NCI-H345 treated with DMSO at 0.1 percent for 48 hours (cell line): ENCODE results near the gene FOXN1.

Source experiments
- DNase-seq: peaks from one replicate; lab custom pipeline; 2025; ENCODE audit not compliant: unreplicated experiment; lab: John Stamatoyannopoulos, UW

Gene FOXN1

DNA sequence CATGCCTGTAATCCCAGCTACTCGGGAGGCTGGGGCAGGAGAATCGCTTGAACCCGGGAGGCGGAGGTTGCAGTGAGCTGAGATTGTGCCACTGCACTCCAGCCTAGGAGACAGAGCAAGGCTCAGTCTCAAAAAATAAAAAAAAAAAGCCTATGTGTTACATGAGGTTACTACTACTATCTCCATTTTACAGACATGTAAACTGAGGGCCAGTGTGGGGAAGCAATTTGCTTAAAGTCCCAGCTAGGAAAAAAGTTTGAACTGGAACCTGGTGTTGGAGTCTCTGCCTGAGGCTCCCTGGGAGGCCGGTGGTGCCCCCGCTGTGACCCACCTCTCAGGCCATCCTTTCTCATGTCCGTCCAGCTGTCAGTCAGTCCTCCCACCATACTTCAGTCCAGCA, 28.2 kb upstream of the FOXN1 start:
- DNase-seq = no peak

DNA sequence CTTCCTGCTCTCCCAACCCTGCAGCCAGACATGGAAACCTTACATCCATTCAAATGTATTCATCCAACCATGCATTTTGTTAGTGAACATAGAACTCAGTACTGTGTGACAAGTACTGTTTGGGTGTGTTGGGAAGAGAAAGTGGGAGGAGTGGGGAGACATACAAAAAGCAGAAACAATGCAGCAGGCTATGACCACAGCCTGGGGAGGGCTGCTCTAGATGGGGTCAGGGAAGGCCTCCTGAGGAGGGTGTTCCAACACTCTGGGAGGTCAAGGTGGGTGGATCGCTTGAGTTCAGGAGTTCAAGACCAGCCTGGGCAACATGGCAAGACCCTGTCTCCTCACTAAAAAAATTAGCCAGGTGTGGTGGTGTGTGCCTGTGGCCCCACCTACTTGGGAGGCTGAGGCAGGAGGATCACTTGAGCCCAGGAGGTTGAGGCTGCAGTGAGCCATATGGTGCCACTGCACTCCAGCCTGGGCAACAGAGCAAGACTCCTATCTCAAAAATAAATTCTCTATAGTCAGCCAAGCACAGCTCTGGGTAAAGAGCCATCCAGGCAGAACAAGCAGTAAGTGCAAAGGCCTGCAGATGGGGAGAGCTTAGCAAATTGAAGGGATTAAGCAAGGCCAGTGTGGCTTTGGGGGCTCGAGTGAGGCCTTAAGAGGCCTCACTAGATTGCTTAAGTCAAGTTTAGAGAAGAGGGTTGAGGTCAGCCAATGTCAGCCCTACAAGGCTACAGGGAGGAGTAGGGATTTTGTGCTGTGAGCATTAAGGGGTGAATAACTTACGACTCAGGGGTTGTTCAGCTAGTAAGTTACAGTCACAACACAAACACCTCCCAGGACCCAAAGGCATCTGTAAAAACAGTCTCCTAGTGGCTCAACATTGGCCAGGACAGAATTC, 27.2 kb upstream of the FOXN1 start:
- no peak for DNase-seq

DNA sequence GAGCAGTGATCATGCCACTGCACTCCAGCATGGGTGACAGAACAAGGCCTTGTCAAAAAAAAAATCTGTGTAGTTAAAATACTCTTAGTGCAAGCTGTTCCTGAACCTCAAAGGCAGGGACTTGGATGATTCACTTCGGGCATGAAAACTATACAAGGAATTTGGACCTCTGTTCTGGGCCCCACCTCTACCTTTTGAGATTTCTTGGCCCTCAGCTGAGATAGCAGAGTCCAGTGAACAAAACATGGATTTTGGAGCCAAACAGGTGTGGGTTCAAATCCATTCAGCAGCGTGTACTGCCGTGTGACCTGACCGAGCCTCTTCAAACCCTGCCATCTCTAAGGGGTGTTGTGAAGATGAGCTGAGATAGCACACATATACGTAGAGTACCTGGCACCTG, 25.9 kb upstream of the FOXN1 start:
- DNase-seq = no peak

DNA sequence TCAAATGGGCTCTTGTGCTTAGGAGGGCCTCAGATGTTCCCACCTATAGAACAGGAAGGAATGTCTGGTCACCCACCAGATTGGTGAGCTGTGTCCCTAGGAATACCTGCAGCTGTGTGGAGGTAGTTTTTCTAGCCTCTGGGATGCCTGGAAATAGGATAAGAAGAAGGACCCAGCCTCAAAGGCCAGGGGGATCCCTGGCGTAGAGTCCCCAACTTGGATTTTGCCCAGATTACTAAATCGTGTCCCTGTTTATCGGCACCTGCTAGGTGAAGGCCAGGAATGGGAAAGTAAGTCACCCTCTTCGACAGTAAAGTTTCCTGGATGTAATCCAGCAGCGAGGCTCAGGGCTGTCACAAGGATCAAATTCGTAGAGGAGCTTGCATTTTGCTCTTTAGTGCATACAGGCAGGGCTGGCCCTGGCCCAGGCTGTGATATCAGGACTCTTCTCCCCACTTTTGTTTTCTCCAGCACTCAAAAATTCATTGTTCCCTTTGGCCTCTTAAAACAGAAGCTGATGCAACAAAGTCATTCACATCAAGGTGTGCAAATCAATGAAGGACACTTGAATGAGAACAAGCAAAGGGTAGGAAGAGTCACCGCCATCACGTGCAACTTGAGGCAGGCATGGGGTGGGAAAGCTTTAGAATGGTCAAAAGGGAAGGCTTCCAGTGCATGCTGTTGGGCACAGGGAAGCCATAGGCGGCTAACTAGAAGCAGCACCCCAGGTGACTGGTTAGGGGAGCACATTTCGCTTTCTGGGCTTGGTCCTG, 25.2 kb upstream of the FOXN1 start:
- peak; percentile 72 for DNase-seq

DNA sequence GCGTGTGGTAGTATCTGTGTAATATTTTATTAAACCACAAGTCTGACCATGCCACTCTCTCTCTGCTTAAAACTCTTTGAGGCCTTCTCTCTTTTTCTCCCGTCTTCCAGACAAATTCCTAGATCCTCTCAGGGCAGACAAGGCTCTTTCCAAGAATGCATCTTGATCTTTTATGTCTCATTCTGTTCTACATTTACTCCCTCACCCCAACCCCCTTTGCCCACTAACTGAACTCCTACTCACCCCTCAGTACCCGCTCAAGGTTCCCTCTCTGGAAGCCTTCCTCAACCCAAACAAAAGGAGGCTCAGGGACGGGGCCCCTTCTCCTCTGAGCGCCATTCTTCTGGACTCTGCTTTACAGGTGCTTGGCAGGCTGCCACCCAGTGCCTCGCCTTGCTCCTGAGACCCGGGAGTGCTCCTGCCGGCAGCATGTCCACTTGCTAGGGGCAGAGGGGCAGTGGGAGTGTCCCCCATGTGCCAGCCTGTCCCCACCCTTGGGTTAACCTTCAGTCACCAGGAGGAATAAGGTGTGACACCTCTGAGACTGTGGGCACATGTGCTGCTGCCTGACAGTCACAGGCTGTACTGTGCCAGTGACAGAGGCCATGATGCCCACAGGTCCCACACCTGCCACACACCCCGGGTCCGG, 23.5 kb upstream of the FOXN1 start:
- no peak for DNase-seq

DNA sequence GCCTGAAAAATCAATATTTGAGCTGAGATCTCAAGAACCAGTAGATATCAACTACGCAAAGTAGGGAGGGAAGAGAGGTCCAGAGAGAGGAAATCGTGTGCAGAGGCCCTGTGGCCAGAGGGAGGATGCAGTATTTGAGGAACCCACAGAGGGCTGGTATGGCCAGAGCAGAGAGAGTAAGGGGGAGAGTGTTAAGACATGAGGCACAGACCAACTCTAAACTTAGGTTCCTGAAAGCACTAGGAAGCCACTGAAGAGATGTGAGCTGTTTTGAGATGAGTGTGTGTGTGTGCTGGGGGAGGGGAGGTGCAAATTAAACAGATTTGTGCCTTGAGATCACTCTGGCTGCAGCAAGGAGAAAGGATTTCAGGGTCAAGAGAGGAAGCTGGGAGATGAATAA, 21.9 kb upstream of the FOXN1 start:
- DNase-seq = no peak

DNA sequence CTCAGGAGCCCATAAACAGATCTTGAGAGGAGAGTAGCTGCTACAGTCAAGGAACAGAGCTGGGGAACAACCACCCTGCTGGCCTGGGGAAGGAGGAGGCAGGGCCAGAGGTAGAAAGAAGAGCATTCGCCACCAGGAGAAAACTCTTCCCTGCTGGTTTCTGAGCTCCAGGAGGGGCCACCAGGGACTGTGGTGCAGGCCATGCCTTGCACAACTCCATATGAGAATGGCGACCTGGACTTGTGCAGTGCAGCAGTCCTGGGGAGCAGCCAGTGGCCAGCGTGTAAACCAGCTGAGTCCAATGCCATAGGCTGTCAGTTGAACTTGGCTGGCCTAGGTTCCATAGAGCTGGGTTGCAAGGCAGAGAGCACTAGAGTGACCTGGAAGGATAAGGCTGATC, 21.1 kb upstream of the FOXN1 start:
- no peak for DNase-seq

DNA sequence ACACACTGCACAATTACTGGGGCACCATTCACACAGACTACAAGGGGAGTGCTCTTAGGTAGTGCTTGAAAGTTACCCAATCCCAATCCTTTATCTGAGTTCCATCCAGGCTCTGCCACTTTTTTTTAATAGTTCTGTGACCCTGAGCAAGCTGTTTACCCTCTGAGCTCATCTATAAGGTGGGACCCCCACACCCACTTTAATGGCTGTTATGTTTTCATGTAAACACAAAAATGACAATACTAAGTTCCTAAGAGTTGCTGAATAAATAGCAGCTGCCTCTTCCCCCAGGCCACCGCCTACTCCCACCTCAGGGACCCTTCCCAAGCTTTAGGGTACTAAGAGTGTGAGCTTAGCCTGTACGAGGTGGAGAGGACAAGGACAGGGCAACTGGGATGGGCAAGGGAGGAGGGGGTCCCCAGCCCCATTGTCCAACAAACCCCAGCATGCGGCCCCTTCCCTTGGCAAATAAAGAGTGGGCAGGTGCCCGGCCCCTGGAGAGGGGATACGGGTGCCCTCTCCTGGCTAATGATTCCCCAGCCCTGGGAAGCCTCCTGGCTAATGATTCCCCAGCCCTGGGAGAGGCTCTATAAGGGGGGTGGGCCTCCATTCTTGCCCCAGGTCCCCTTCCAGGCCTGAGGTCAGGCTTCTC, 18.1 kb upstream of the FOXN1 start:
- DNase-seq = no peak

DNA sequence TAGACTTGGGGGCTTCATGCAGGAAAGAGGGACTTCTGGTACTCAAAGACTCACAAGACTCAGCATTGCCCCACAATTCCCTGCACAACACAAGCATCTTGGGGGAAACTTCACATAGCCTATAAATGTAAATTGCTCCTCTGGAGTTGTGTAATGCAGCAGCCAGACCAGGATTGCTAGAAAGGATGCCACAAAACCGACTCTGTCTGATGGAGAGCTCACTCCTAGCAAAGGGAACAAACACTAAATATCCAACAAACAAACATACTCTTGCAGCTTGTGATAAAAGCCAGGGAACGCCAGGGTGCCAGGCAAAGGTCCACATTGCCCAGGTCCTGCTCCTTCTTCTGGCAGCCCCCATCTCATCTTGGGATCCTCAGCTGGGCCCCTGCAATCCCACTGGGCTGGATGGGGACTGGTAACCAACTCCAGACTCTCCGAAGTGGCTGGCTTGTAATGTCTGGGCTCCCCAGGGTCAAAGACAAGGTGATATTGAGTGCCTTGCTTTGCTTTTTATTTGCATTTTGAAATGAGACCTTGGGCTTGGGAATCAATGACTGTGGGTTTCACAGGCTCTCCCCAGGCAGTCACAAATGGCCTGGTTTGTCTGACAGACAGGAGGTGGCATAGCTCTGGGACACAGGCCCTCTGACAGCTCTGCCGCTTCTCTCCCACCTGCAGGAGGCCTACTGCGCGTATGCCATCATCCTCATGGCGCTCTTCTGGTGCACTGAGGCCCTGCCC, 17.4 kb upstream of the FOXN1 start:
- DNase-seq = no peak

DNA sequence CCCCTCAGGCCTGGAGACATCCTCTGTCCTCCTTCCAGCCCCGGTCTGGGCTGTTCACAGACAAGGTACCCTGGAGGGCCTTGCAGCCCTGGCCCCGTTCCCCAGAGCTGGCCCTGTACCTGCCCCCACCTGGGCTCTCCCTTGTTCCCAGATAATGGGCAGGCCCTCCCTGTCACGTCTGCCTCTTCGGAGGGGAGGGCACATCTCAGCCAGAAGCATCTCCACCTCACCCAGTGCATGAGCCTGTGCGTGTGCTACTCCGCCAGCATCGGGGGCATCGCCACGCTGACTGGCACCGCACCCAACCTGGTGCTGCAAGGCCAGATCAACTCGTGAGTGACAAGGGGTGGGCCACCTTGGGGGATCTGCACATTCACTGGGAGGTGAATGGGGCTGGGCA, 14.9 kb upstream of the FOXN1 start:
- DNase-seq = no peak

DNA sequence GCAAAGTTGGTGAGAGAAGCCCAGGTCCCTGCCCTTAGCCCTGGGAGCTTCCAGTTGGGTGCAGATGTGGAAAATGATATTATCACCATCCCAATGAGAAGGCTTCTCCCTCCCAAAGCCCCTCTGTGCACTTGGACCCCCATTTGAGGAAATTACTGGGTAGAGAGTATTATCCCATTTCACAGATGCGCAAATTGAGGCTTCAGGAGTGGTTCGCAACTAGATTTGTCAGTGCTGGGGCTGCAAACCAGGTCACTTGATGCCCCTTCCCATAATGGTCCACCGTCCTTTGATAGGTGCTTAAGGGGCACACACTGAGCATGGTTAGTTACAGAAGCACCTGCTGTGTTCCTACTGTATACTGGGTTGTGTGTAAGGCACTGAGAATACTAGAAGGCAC, 14.3 kb upstream of the FOXN1 start:
- no peak for DNase-seq

DNA sequence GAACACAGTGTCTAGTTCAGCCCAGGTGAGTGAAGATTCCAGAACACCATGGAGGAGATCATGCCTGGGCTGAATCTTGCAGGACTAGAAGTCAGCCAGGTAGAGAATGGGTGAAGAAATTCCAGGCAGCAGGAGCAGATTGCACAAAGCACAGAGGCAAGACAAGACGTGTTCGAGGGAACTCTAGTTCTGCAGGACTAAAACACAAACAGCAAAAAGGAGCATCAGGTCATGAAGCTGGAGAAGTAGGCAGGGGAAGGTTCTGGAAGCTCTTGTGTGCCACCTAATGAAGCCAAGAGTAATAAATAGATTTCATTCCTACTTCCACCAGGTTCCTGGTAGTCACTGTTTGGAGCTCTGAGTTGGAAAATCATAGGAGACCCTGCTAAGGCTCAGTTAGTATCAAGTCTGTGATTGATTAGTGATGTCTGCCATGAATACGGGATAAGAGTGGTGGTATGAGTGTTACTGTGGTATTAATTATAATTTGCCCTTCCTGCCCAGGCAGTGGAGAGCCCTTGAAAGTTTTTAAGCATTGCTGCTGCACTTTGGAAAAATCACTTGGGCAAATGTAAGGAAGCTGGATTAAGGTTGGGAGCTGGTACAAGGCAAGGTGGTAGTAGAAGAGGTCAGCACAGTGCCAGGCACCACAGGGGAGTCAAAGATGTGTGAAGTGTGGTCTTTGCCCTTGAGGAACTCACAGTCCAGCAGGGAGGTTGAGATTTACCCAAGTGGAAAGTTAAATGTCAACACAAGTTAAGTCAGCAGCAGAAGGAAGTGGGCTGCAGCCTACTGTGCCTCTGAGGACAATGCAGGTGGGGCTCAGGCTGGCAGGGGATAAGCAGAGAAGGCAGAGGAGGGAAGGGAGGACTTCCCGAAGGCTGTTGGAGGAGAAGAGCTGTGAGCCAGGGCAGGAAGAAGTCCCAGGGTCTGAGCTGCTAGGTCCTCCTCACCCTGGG, 13.5 kb upstream of the FOXN1 start:
- no peak for DNase-seq

DNA sequence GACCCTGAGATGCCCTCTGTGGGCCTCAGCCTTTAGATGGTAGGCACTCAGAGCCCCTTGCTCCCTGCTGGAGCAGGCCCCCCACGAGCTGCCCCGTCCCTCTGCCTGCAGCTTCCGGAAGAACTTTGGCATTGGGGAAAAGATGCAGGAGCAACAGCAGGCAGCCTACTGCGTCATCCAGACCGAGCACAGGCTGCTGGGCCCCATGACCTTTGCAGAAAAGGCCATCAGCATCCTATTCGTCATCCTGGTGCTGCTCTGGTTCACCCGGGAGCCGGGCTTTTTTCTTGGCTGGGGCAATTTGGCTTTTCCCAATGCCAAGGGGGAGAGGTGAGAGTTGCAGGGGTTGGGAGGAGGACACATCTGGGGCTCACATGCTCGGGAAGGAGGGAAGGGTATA, 12.7 kb upstream of the FOXN1 start:
- DNase-seq = no peak

DNA sequence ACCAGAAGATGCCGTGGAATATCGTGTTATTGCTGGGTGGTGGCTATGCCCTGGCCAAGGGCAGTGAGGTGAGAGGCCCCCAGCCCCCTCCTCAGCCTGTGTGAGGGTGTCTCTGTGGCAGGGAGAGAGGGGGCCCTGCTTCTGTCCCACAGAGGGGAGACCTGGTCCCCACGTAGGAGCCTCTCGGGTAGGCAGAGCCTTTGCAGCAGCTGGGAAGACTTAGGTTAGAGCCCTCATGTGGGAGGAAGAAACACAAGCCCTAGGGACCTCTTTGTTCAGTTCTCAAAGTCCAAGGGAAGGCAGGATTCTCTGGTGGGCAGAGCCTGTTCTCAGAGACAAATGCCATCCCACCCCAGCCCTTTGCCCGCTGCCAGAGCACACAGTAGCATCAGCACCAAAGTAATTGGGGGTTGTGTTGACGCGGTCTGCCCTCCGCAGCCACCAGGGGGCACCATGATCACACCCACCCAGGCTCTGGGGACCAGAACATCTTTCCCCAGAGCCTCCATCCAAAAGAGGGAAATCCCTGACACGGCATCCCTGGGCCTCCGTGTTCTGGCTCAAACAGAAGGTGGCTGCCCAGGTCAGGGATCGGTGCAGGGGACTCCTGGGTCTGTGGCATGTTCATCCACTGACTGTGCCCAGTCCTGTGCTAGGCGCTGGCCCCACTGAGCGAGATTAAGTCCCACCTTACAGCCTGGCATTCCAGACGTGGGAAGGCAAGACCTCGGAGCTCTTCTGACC, 11.5 kb upstream of the FOXN1 start:
- DNase-seq = peak; percentile 39

DNA sequence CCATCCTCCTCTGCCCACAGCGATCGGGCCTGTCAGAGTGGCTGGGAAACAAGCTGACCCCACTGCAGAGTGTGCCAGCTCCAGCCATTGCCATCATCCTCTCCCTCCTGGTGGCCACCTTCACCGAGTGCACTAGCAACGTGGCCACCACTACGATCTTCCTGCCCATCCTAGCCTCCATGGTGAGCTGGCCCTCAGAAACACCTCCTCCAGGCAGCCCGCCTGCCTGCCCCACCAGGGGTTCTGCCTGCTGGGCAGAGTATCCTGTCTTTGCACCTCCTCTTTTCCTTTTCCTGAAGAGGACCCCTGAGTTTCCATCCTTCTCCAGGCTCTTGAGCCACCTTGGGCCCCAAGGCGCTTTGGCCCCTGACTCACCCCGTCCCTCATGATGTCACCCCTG, 10.5 kb upstream of the FOXN1 start:
- no peak for DNase-seq

DNA sequence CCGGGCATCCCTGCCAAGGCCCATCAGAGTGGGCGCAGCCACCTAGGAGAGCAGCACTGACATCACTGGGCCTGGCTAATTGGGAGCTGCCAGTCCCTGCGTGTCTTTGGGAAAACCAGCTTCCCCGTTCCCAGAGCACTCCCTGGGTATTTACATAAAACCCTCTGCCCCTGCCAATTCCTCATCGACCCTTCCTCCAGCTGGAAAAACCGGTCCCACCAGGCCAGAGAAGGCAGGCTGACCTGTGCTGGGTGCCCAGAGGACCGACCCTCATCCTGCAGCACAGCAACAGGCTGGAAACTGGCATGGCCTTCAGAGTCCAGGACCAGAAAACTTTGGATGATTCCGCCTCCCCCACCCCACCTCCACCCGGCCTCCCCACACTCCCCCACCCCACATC, 8.2 kb upstream of the FOXN1 start:
- DNase-seq = no peak

DNA sequence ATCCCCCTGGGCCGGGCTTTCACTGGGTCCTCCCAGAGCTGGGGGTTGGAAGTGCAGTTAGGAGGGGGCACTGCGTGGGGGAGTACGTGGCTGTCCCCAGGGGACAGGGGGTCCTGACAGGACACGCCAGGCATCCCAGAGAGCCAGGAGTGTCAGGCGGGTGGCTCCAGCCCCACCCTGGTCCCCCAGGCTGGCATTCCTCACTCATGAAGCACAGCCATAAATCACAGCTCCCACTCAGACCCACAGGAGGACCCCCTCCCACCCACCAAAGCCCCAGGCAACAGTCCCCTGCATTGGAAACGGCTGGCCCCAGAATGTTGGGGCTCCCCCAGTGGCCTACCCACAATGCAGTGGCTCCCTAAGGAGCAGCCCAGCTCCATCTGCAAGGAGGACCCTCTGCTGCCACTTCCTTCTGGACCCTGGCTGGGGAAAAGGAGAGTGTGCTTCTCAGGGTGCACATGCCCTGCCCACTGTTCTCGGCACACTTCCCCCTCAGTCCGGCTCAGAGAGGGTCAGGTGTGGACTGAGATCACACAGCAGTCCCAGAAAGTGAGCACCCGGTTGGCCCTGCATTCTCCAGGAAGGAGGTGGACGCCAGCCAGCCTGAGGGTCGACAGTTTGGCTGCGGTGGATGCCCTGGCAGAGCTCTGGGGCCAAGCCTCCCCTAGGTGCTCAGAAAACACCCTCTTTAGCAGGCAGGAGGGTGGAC, 7.3 kb upstream of the FOXN1 start:
- DNase-seq = no peak

DNA sequence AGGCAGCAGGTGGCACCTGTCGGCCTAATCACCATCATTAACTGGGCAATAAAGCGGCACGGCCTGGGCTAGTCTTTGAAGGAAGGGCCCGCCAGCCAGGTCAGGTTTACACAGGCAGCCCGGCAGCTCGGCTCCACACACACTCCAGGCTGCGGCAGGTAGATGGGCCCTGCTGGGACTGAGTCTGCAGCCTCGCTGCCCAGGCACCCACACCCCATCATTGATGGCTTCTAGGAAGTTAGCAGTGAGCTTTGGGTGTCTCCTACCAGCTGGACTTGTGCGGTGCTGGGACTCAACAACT, 6.8 kb upstream of the FOXN1 start:
- DNase-seq = no peak
